ENCODE measurements around the gene ZNF697.
"Not testable (repeated sequence)": the region's sequence is repeated elsewhere in the genome, so short reads cannot be mapped to it uniquely, and the experiment has no call there.

DNA sequence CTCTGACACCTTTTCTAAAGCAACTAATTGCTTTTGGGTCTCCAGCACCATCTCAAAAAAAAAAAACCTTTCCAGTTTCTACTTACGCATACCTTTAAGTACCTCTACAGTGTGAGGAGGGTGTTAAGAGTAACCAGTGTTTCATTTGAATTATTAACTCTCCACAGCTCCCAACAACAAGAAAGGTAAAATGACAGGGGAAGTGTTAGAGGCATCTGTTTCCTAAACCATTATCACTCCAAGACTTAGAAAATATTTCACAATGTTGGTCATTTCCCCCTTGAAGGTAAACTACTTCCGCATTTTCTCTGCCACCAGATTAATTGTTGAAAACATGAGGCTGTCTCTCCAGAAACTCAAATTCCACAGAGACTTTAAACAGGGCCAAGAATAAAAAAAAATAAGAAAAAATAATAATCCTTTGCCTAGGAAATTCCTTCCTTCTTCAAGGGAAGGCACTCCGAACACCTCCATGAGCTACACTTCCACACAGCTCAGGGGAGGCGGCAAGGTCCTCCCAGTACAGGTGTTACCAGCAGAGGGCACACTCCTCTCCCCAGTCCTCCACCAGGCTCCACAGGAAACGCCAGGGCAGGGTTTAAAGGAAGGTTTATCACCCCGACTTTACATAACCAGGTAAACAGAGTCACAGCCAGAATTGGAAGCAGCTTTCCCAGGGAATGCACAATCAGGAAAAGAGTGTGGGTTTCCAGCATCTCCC lies 40.8 kb downstream of the ZNF697 start:
- not testable (repeated sequence) for TF ChIP-seq POLR2A (IDR thresholded peaks at IDR 0.05)
- TF ChIP-seq, protein P1, sequence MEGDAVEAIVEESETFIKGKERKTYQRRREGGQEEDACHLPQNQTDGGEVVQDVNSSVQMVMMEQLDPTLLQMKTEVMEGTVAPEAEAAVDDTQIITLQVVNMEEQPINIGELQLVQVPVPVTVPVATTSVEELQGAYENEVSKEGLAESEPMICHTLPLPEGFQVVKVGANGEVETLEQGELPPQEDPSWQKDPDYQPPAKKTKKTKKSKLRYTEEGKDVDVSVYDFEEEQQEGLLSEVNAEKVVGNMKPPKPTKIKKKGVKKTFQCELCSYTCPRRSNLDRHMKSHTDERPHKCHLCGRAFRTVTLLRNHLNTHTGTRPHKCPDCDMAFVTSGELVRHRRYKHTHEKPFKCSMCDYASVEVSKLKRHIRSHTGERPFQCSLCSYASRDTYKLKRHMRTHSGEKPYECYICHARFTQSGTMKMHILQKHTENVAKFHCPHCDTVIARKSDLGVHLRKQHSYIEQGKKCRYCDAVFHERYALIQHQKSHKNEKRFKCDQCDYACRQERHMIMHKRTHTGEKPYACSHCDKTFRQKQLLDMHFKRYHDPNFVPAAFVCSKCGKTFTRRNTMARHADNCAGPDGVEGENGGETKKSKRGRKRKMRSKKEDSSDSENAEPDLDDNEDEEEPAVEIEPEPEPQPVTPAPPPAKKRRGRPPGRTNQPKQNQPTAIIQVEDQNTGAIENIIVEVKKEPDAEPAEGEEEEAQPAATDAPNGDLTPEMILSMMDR (IDR thresholded peaks at IDR 0.05): not testable (repeated sequence)
